ENCODE measurements around the gene SMIM20.

Gene SMIM20

GRCh38 chr4:25928379-25929297, 14.6 kb downstream of the SMIM20 start:
- DNase-seq: no peak

DNA sequence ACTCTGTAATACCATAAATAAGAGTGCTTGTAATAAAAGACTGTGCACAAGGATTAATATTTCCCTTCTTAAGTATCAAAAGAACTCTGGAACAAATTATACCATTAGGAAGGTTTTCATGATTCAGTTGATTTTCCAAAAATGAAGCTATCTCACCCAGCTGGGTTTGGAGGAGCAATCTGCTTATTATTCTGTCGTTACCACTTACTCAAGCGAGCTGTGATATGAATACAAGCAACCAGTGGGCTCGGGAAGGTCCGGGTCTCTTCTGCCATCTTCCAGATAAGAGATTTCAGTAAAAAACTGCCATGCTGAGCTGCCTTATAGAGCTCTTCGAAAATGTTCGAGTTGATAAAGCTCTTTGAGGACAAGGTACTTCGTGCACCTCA, 15.3 kb downstream of the SMIM20 start:
- no peak for DNase-seq

DNA sequence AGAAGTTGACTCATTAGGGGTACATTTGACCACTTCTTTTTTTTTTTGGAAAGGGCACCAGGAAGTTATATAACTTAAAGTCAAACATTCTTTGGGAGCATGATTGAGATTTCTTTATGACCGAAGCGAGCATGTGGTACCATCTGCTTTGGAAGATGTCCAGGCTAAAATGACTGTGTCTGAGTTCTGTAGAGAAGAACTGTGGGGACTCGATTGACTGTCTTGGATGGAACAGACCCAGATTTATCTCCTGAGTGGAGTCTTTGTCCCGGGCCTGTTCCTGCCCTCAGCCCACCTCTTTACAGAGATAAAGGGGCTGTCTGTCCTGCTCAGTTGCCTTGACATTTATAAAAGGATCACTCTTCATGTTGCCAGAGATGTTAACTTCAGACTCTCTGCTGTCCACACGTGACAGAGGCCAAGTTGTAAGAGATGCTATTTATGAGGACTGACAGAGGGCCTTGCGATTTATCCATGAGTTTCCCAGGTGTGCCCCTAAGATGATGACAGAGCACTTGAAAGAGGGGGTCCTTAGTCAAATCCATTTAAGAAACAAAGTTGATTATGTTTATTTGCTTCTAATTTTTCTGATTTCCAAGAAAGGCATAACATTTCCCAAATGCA, 16.8 kb downstream of the SMIM20 start:
- no peak for DNase-seq

GRCh38 chr4:25936696-25937095, 22.7 kb downstream of the SMIM20 start:
- no peak for DNase-seq

DNA sequence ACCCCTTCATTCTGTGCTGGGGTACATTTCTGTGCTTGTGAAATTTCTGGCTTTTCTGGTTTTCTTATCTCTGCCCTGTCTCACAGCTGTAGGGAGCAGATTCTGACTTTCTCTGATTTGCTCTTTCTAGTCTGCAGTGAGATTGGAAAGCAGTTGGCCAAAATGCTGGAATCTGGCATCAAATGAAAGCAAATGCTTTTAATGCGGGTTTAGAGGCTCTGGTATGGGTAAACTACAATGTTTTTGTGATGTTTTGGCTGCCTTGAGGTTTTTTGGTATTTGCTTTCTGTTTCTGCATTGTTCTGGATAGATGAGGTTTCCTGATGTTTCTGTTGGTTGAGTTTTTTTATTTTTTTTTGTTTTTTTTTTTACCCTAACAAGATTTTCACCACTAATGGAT, 23.8 kb downstream of the SMIM20 start:
- DNase-seq: no peak

- DNase-seq: no peak
Measured at GRCh38 chr4:25938366-25938765, 24.3 kb downstream of the SMIM20 start.

GRCh38 chr4:25938787-25939186, 24.8 kb downstream of the SMIM20 start:
- DNase-seq: no peak

DNA sequence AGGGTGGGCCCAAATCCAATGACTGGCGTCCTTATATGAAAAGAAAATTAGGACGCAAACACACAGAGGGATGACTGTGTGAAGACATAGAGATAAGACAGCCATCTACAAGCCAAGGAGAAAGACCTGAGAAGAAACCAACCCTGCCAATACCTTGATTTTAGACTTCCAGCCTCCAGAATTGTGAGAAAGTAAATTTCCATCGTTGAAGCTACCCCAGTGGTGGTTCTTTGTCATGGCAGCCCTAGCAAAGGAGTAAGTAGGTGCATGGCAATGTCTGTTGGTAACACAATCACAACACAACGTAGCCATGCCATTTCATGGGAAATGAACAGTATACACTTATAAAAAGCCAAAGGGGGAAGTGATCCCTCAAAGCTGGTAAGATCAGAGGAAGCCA, 25.3 kb downstream of the SMIM20 start:
- no peak for DNase-seq

GRCh38 chr4:25941457-25942221, 27.6 kb downstream of the SMIM20 start:
- DNase-seq: no peak

GRCh38 chr4:25943312-25943711, 29.3 kb downstream of the SMIM20 start:
- DNase-seq: no peak

DNA sequence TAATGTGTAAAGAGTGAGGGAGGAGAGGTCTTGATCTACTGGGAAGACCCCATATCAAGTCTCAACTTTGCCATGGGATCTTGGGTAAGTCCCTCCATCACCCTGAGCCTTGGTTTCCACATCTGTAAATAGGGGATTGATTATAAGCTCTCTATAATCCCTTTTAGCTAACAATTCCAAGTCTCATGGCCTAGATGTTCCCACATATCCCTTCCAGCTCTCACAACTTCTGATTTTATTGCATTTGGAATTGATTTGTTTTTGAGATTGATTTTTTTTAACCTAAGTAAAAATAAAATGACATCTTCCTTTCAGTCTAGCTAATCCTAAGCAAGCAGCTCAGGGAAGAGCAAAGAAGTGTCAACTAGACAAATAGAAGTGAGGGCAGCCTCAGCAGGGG, 29.8 kb downstream of the SMIM20 start:
- DNase-seq: no peak

DNA sequence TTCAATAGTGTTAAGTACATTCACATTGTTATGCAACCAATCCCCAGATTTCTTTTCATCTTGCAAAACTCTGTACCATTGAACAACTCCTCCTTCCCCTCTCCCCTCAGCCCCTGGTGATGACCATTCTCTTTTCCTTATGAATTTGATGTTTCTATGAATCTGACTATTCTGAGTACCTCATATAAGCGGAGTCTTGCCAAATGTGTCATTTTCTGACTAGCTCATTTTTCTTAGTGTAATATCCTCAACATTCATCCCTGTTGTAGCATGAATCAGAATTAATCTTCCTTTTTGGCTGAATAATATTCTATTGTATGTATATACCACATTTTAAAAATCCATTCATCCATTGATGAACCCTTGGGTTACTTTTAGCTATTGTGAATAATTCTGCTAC, 34.0 kb downstream of the SMIM20 start:
- DNase-seq: no peak

- no peak for DNase-seq
Measured at GRCh38 chr4:25949173-25949748, 35.2 kb downstream of the SMIM20 start.

- no peak for DNase-seq
Measured at GRCh38 chr4:25949994-25950393, 36.0 kb downstream of the SMIM20 start.

DNA sequence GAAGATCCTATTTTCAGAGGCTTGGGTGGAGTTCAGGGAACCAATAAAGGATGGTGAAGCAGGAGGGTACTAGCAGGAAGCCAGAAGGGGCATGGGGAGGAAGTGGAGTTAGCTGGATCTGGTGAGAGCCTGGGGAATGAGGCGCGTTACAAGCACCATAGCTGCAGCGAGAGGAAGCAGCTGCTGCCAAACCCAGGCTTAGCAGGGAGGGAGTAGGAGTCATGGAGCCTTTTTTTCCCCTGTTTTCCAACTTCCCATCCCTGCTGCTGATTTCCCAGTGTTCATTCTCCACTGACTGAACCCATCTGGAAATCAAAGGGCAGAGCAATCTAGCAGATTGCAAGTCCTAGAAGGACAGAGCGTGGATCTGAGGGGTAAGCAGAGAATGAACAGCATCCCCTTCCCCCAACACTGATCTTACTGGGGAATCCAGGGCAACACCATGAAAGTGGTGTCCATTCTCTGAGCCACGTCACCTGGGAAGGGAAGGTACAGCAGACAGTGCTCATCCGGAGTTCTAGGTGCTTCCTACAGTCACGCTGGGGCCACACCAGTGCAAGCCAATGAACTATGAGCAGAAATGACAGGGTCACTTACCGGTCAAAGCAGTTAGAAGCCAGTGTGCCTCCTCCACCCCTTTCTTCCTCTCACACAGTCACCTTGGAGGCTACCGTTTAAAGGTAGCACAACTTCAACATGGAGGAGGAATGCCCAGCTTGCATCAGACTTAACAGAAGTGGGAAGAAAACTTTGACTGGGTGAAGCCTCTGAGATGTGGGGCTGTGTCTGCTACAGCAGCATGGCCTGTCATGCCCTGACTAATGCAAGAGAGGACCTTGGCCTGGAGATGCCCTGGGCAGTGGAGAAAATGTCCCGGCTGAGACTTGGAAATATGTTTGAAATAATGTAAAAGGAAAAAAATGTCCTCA, 36.7 kb downstream of the SMIM20 start:
- no peak for DNase-seq

DNA sequence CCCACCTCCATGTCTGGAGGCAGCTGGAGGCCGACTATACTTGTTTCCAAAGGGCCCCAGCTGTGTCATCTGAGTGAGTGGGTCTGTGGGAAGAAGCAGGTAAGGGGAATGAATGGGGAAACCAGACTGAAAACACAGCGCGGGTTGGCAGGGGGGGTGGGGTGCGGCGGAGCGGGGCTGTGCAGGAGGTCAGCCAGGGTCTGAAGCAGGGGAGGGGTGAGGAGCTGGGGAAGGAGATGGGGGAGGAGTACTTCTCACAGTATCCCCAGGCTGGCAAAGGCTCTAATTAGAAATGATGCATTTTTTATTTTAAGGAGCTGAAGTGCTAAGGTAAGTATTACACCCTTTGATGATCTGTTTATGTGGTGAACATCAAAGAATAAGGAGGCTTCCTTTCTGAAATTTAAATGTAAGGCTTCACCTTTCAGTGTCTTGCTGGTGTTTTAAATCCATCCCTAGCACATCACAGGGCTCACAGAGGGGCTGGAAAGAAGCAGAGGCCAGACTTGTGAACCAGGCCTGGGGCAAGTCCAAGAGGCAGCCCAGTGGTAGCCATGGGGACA, 37.5 kb downstream of the SMIM20 start:
- no peak for DNase-seq

- DNase-seq: no peak
Measured at GRCh38 chr4:25953740-25954139, 39.7 kb downstream of the SMIM20 start.

- no peak for DNase-seq
Measured at GRCh38 chr4:25954293-25954904, 40.4 kb downstream of the SMIM20 start.

GRCh38 chr4:25955705-25956104, 41.7 kb downstream of the SMIM20 start:
- DNase-seq: no peak

GRCh38 chr4:25956260-25956659, 42.2 kb downstream of the SMIM20 start:
- no peak for DNase-seq

DNA sequence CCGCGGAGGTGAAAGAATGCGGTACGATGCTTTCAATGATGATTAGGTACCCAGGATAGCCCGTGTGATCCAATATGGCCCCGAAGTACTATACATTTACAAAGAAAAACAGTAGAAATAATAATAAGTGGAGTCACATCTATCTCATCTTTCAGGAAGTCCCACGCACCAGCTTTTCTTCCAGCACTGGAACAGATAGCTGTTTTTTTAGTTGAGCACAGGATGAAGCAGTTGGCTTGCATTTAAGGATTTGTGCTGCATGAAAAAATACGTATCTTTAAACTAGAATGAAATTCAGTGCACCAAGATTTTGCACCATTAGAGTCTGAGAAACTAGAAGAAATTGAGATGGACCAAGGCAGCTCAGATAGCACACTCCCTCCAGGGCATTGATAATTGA, 44.1 kb downstream of the SMIM20 start:
- DNase-seq: no peak

Data from CD4-positive, alpha-beta T cell treated with Interleukin-4 for 1 hour (primary cell).